SK-N-SH (cell line): ENCODE data around the gene RAB11B. TPM values are rescaled to one million over a fixed set of nuclear protein-coding genes. Genes with fewer than 3 reads are reported as not detected.

ENCODE experiments used
- CTCF ChIA-PET: fragments of 300-600, 350-600 bp; formaldehyde crosslinking; extraction: SDS; loops from one replicate; lab custom pipeline; 2021; lab: Yijun Ruan, JAX
- POLR2A ChIA-PET: fragments of 350-600 bp; sonication (Branson Sonifier 250); formaldehyde crosslinking; extraction: SDS; loops from one replicate; lab custom pipeline; 2020; ENCODE audit warnings: antibody characterized with exemption, inconsistent platforms; lab: Yijun Ruan, JAX
- DNase-seq: peaks from one replicate; pipeline ENCODE4 v3.0.0; 2012
- H2AFZ ChIP-seq: fragments of 200-600 bp; sonication (generic); 2 replicates; pipeline ENCODE4 v1.8.1; 2016; ENCODE audit warnings: antibody characterized with exemption, mild to moderate bottlenecking, low read depth
- H3F3A ChIP-seq: fragments of 200-600 bp; sonication (generic); replicated peaks from 2 replicates; pipeline ENCODE3; 2016; ENCODE audit warnings: antibody characterized with exemption, mild to moderate bottlenecking; ENCODE audit not compliant: insufficient read depth
- H3K27ac ChIP-seq, 2 experiments: fragments of 200-500 bp in 1 of 2; fragments of 200-600 bp in 1 of 2; sonication (Bioruptor generic) in 1 of 2; sonication (generic), shearing (Covaris generic) in 1 of 2; 2 replicates each; pipeline versions ENCODE4 v1.5.1 to v1.6.1; 2014 to 2016; ENCODE audit warnings: low read depth in 2 of 2, inconsistent platforms in 1 of 2, low read length in 1 of 2, mild to moderate bottlenecking in 1 of 2, mixed read lengths in 1 of 2
- H3K27me3 ChIP-seq: fragments of 200-600 bp; sonication (generic), shearing (Covaris generic); 2 replicates; pipeline ENCODE4 v1.6.1; 2016; ENCODE audit warnings: mixed run types; ENCODE audit not compliant: insufficient read depth
- H3K36me3 ChIP-seq, 2 experiments: fragments of 200-500 bp in 1 of 2; fragments of 200-600 bp in 1 of 2; sonication (Bioruptor generic) in 1 of 2; sonication (generic) in 1 of 2; replicated peaks in 1 of 2; 2 replicates each; pipeline versions ENCODE3 to v1.5.1; 2014 to 2016; ENCODE audit warnings: low read length in 1 of 2, mild to moderate bottlenecking in 1 of 2; ENCODE audit not compliant: insufficient read depth in 2 of 2, control insufficient read depth in 1 of 2
- H3K4me1 ChIP-seq, 2 experiments: fragments of 200-500 bp in 1 of 2; fragments of 200-600 bp in 1 of 2; sonication (Bioruptor generic) in 1 of 2; sonication (generic), shearing (Covaris generic) in 1 of 2; 2 replicates each; pipeline versions ENCODE4 v1.5.1 to v1.6.1; 2014 to 2016; ENCODE audit warnings: low read depth in 1 of 2, low read length in 1 of 2, mixed run types in 1 of 2; ENCODE audit not compliant: insufficient read depth in 2 of 2, control insufficient read depth in 1 of 2
- H3K4me2 ChIP-seq: fragments of 200-600 bp; sonication (generic), shearing (Covaris generic); 2 replicates; pipeline ENCODE4 v1.6.1; 2017; ENCODE audit warnings: mixed run types
- H3K4me3 ChIP-seq, 2 experiments: fragments of 200-500 bp in 1 of 2; fragments of 200-600 bp in 1 of 2; sonication (Bioruptor generic) in 1 of 2; sonication (generic), shearing (Covaris generic) in 1 of 2; 2 replicates each; pipeline versions ENCODE4 v1.5.1 to v1.8.1; 2014 to 2016; ENCODE audit warnings: low read depth in 2 of 2, inconsistent platforms in 1 of 2, low read length in 1 of 2, mild to moderate bottlenecking in 1 of 2, mixed read lengths in 1 of 2, moderate library complexity in 1 of 2
- H3K79me2 ChIP-seq: fragments of 200-600 bp; sonication (generic); 2 replicates; pipeline ENCODE4 v1.8.1; 2017; ENCODE audit warnings: mild to moderate bottlenecking; ENCODE audit not compliant: insufficient read depth
- H3K9ac ChIP-seq: fragments of 200-600 bp; sonication (generic); 2 replicates; pipeline ENCODE4 v1.6.1; 2017; ENCODE audit warnings: mixed run types
- H3K9me2 ChIP-seq: fragments of 200-600 bp; sonication (generic); 2 replicates; pipeline ENCODE4 v1.6.1; 2017; ENCODE audit warnings: mixed run types
- H3K9me3 ChIP-seq: fragments of 200-600 bp; sonication (generic); 2 replicates; pipeline ENCODE4 v1.6.1; 2017; ENCODE audit warnings: mixed run types, mild to moderate bottlenecking, moderate library complexity
- H4K20me1 ChIP-seq: fragments of 200-600 bp; sonication (generic); 2 replicates; pipeline ENCODE4 v1.6.1; 2017; ENCODE audit warnings: mild to moderate bottlenecking, mixed run types; ENCODE audit not compliant: insufficient read depth
- ELF1 ChIP-seq: IDR thresholded peaks from 2 replicates; pipeline ENCODE4 v1.4.0; 2012
- EP300 ChIP-seq, 2 experiments: IDR thresholded peaks; 2 replicates each; pipeline versions ENCODE4 v1.4.0 to v1.6.1; 2012; ENCODE audit warnings: borderline replicate concordance in 1 of 2, low read depth in 1 of 2, low read length in 1 of 2
- EZH2phosphoT487 ChIP-seq: fragments of 200-600 bp; sonication (generic); IDR thresholded peaks from 2 replicates; pipeline ENCODE4 v1.6.1; 2017; ENCODE audit warnings: low read depth, mixed run types, mild to moderate bottlenecking, antibody characterized with exemption, moderate library complexity, borderline replicate concordance
- FOXM1 ChIP-seq: IDR thresholded peaks from 2 replicates; pipeline ENCODE4 v1.4.0; 2012; ENCODE audit warnings: low read depth, mild to moderate bottlenecking
- GABPA ChIP-seq: IDR thresholded peaks from 2 replicates; pipeline ENCODE4 v1.4.0; 2012; ENCODE audit warnings: low read depth, mild to moderate bottlenecking
- MEF2A ChIP-seq: IDR thresholded peaks from 2 replicates; pipeline ENCODE4 v1.4.0; 2012; ENCODE audit warnings: low read depth, borderline replicate concordance
- MXI1 ChIP-seq: IDR thresholded peaks from 2 replicates; pipeline ENCODE4 v1.6.1; 2012; ENCODE audit warnings: mild to moderate bottlenecking, low read depth, low read length, improper control_type of control experiment
- NFIC ChIP-seq: IDR thresholded peaks from 2 replicates; pipeline ENCODE4 v1.4.0; 2012; ENCODE audit warnings: borderline replicate concordance
- NRF1 ChIP-seq: IDR thresholded peaks from 2 replicates; pipeline ENCODE4 v1.6.1; 2012; ENCODE audit warnings: low read depth, mild to moderate bottlenecking, low read length
- PBX3 ChIP-seq: IDR thresholded peaks from 2 replicates; pipeline ENCODE4; 2012
- POLR2AphosphoS5 ChIP-seq: IDR thresholded peaks from 2 replicates; pipeline ENCODE4 v1.6.1; 2012; ENCODE audit warnings: low read depth, low read length
- RXRA ChIP-seq: IDR thresholded peaks from 2 replicates; pipeline ENCODE4 v1.4.0; 2012; ENCODE audit warnings: low read depth, mild to moderate bottlenecking, borderline replicate concordance
- SIN3A ChIP-seq: IDR thresholded peaks from 2 replicates; pipeline ENCODE4 v1.6.1; 2012; ENCODE audit warnings: low read depth, mild to moderate bottlenecking, low read length, moderate library complexity, borderline replicate concordance
- SMC3 ChIP-seq: IDR thresholded peaks from 2 replicates; pipeline ENCODE4 v1.6.1; 2012; ENCODE audit warnings: low read depth, low read length, improper control_type of control experiment
- TAF1 ChIP-seq: IDR thresholded peaks from 2 replicates; pipeline ENCODE4 v1.6.1; 2012; ENCODE audit warnings: low read depth, mild to moderate bottlenecking, low read length, moderate library complexity, borderline replicate concordance
- TEAD4 ChIP-seq: IDR thresholded peaks from 2 replicates; pipeline ENCODE4 v1.4.0; 2012; ENCODE audit warnings: mild to moderate bottlenecking, borderline replicate concordance; ENCODE audit not compliant: insufficient read depth
- USF2 ChIP-seq: fragments of 150-350 bp; IDR thresholded peaks from 2 replicates; pipeline ENCODE4 v1.6.1; 2017; ENCODE audit warnings: antibody characterized with exemption, low read length, low read depth, borderline replicate concordance
- WGBS: methylation state at CpG from one replicate; pipeline ENCODE4 v1.1.6; 2017; ENCODE audit warnings: low lambda C conversion rate; 5-methylcytosine and 5-hydroxymethylcytosine counted together
- polyA plus RNA-seq, 3 experiments: library from polyadenylated mRNA; depleted of rRNA; stranded (reverse); fragments of >200 nt; gene quantifications; 2 replicates each; pipeline ENCODE4 v1.2.3, GENCODE V29; 2012
- TF ChIP-seq, protein P1 (sequence below): fragments of 200-600 bp; sonication (generic); IDR thresholded peaks from 2 replicates; pipeline ENCODE4 v1.6.1; 2017; ENCODE audit warnings: antibody characterized with exemption, mild to moderate bottlenecking, moderate library complexity

The RAB11B gene
- polyA plus RNA-seq, 1 of the 3 experiments (the other 2 are of a cell fraction) = 127 TPM

GRCh38 chr19:8426283-8426682, 36.1 kb downstream of the RAB11B start (continued):
- TF ChIP-seq PBX3 (no peak), EZH2phosphoT487 (no peak), ELF1 (no peak)

GRCh38 chr19:8429044-8429443, 38.9 kb downstream of the RAB11B start:
- Histone ChIP-seq H3K27me3 (no peaks in the 10 kb centered on the region), H3K36me3 (no peaks in the 10 kb centered on the region), H3K4me3 (no peak overlapping the region), H3K79me2 (no peaks in the 10 kb centered on the region), H3K9ac (no peak overlapping the region), H3K4me2 (no peak overlapping the region), H3K27ac (no peak overlapping the region), H3F3A (no peaks in the 10 kb centered on the region), H3K9me3 (no peaks in the 10 kb centered on the region), H4K20me1 (no peaks in the 10 kb centered on the region), H3K9me2 (no peaks in the 10 kb centered on the region), H2AFZ (no peak overlapping the region), H3K4me1 (peaks cover 0 to 1% of the 10 kb centered on the region in 2 experiments; a peak in 1 of 4 replicates)
- POLR2A ChIA-PET = no interaction called here
- 94% methylated on average over 6 of the region's 6 CpGs for WGBS
- no peak for DNase-seq
- CTCF ChIA-PET = interaction anchor here (1.2 kb wide), 1 partner anchor 75 kb away, joined by 3 read pairs; no protein-coding TSS in a partner anchor
- TF ChIP-seq, protein P1, sequence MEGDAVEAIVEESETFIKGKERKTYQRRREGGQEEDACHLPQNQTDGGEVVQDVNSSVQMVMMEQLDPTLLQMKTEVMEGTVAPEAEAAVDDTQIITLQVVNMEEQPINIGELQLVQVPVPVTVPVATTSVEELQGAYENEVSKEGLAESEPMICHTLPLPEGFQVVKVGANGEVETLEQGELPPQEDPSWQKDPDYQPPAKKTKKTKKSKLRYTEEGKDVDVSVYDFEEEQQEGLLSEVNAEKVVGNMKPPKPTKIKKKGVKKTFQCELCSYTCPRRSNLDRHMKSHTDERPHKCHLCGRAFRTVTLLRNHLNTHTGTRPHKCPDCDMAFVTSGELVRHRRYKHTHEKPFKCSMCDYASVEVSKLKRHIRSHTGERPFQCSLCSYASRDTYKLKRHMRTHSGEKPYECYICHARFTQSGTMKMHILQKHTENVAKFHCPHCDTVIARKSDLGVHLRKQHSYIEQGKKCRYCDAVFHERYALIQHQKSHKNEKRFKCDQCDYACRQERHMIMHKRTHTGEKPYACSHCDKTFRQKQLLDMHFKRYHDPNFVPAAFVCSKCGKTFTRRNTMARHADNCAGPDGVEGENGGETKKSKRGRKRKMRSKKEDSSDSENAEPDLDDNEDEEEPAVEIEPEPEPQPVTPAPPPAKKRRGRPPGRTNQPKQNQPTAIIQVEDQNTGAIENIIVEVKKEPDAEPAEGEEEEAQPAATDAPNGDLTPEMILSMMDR = no peak

- POLR2A ChIA-PET = no interaction called here
- no peaks in the 10 kb centered on the region for H3K79me2 ChIP-seq
- H3K9me2 ChIP-seq = no peaks in the 10 kb centered on the region
- no peak overlapping the region for H2AFZ ChIP-seq
- 95% methylated on average over 6 of the region's 6 CpGs for WGBS
- H3K27me3 ChIP-seq = no peaks in the 10 kb centered on the region
- no peak overlapping the region for H3K4me2 ChIP-seq
- DNase-seq = no peak
- 0 out of 4 replicates have a peak, but pooled peaks cover 0 to 3% of the 10 kb centered on the region in 2 experiments for H3K4me1 ChIP-seq
- TF ChIP-seq GABPA = no peak
- no peak for TF ChIP-seq TAF1
- TF ChIP-seq USF2 = no peak
- TF ChIP-seq, protein P1 = no peak
- no peak for TF ChIP-seq POLR2AphosphoS5
- TF ChIP-seq MEF2A = no peak
- TF ChIP-seq NRF1 = no peak
- no peak for TF ChIP-seq SMC3
- TF ChIP-seq EP300 (IDR thresholded peaks at IDR 0.05; ENCODE audit: borderline replicate concordance in 1 of 2, low read depth in 1 of 2, low read length in 1 of 2) = no peak
- no peak for TF ChIP-seq SIN3A
- TF ChIP-seq MXI1 = no peak
- no peak for TF ChIP-seq RXRA
- no peak for TF ChIP-seq ELF1
- no peak for TF ChIP-seq TEAD4
- no peak for TF ChIP-seq NFIC
- TF ChIP-seq FOXM1 = no peak
- no peaks in the 10 kb centered on the region for H3F3A ChIP-seq
- H3K36me3 ChIP-seq = no peaks in the 10 kb centered on the region
- no peaks in the 10 kb centered on the region for H3K9me3 ChIP-seq
- H3K27ac ChIP-seq = no peak overlapping the region
- H4K20me1 ChIP-seq = no peaks in the 10 kb centered on the region
- H3K4me3 ChIP-seq = no peak overlapping the region
- H3K9ac ChIP-seq = no peak overlapping the region
- CTCF ChIA-PET = interaction anchor here (0.6 to 1.2 kb wide), 3 partner anchors 15 to 149 kb away, joined by 3 read pairs; no protein-coding TSS in a partner anchor
Measured at GRCh38 chr19:8429826-8430225, 39.7 kb downstream of the RAB11B start.
